Liver (tissue), 3 donors: ENCODE results near the gene ARRDC5.

Source experiments
- RAD21 ChIP-seq, 2 donors: IDR thresholded peaks; 2 replicates each; pipeline ENCODE4 v1.6.1; 2016; ENCODE audit warnings: antibody characterized with exemption in 2 of 2, mild to moderate bottlenecking in 2 of 2
- SP1 ChIP-seq: IDR thresholded peaks from 2 replicates; pipeline ENCODE4 v1.6.1; 2018; ENCODE audit warnings: antibody characterized with exemption, mild to moderate bottlenecking
- TAF1 ChIP-seq: conservative IDR thresholded peaks from 2 replicates; pipeline ENCODE4 v1.6.1; 2016; ENCODE audit warnings: antibody characterized with exemption, mild to moderate bottlenecking
- TF ChIP-seq, protein P1 (sequence below): IDR thresholded peaks from 2 replicates; pipeline ENCODE4 v1.6.1; 2016; ENCODE audit warnings: antibody characterized with exemption
- TF ChIP-seq, protein P2 (sequence below): fragments of 150-350 bp; IDR thresholded peaks from 2 replicates; pipeline ENCODE4 v1.5.1; 2017; ENCODE audit warnings: improper control_type of control experiment, low read depth, low read length; ENCODE audit not compliant: missing input control
- TF ChIP-seq, protein P3 (sequence below): IDR thresholded peaks from 2 replicates; pipeline ENCODE4 v1.6.1; 2016; ENCODE audit warnings: antibody characterized with exemption
- TF ChIP-seq, protein P4 (sequence below): IDR thresholded peaks from 2 replicates; pipeline ENCODE4 v1.6.1; 2016; ENCODE audit warnings: antibody characterized with exemption, mild to moderate bottlenecking
- donor health status: healthy.
- donor health status: healthy.

DNA sequence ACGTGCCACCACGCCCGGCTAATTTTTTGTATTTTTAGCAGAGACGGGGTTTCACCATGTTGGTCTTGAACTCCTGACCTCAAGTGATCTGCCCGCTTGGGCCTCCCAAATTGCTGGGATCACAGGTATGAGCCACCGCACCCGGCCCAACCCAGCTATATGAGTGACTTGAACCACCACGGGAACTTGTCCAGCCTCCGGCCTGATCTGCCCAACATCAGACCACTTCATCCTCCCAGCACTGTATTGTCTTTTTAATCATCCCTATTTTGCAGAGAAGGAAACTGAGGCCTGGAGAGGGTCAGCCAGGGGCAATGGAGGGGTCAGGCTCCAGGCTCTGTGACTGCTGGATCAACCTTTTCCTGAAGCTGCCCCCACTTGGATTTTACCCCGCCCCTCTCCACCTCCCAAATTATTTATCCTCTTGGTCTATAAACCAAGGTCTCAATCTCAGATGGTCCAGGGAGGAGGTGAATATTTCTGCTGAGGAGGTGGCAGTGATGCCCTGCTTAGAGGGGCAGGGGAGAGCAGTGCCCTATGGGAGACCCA, 34.3 kb downstream of the ARRDC5 start:
- TF ChIP-seq, protein P1, sequence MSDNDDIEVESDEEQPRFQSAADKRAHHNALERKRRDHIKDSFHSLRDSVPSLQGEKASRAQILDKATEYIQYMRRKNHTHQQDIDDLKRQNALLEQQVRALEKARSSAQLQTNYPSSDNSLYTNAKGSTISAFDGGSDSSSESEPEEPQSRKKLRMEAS: no peak
- TF ChIP-seq, protein P2, sequence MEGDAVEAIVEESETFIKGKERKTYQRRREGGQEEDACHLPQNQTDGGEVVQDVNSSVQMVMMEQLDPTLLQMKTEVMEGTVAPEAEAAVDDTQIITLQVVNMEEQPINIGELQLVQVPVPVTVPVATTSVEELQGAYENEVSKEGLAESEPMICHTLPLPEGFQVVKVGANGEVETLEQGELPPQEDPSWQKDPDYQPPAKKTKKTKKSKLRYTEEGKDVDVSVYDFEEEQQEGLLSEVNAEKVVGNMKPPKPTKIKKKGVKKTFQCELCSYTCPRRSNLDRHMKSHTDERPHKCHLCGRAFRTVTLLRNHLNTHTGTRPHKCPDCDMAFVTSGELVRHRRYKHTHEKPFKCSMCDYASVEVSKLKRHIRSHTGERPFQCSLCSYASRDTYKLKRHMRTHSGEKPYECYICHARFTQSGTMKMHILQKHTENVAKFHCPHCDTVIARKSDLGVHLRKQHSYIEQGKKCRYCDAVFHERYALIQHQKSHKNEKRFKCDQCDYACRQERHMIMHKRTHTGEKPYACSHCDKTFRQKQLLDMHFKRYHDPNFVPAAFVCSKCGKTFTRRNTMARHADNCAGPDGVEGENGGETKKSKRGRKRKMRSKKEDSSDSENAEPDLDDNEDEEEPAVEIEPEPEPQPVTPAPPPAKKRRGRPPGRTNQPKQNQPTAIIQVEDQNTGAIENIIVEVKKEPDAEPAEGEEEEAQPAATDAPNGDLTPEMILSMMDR: no peak
- TF ChIP-seq, protein P3, sequence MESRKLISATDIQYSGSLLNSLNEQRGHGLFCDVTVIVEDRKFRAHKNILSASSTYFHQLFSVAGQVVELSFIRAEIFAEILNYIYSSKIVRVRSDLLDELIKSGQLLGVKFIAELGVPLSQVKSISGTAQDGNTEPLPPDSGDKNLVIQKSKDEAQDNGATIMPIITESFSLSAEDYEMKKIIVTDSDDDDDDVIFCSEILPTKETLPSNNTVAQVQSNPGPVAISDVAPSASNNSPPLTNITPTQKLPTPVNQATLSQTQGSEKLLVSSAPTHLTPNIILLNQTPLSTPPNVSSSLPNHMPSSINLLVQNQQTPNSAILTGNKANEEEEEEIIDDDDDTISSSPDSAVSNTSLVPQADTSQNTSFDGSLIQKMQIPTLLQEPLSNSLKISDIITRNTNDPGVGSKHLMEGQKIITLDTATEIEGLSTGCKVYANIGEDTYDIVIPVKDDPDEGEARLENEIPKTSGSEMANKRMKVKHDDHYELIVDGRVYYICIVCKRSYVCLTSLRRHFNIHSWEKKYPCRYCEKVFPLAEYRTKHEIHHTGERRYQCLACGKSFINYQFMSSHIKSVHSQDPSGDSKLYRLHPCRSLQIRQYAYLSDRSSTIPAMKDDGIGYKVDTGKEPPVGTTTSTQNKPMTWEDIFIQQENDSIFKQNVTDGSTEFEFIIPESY: no peak
- TF ChIP-seq SP1 (no peak), TAF1 (no peak), RAD21 (IDR thresholded peaks at IDR 0.05) (no peak)
- TF ChIP-seq, protein P4, sequence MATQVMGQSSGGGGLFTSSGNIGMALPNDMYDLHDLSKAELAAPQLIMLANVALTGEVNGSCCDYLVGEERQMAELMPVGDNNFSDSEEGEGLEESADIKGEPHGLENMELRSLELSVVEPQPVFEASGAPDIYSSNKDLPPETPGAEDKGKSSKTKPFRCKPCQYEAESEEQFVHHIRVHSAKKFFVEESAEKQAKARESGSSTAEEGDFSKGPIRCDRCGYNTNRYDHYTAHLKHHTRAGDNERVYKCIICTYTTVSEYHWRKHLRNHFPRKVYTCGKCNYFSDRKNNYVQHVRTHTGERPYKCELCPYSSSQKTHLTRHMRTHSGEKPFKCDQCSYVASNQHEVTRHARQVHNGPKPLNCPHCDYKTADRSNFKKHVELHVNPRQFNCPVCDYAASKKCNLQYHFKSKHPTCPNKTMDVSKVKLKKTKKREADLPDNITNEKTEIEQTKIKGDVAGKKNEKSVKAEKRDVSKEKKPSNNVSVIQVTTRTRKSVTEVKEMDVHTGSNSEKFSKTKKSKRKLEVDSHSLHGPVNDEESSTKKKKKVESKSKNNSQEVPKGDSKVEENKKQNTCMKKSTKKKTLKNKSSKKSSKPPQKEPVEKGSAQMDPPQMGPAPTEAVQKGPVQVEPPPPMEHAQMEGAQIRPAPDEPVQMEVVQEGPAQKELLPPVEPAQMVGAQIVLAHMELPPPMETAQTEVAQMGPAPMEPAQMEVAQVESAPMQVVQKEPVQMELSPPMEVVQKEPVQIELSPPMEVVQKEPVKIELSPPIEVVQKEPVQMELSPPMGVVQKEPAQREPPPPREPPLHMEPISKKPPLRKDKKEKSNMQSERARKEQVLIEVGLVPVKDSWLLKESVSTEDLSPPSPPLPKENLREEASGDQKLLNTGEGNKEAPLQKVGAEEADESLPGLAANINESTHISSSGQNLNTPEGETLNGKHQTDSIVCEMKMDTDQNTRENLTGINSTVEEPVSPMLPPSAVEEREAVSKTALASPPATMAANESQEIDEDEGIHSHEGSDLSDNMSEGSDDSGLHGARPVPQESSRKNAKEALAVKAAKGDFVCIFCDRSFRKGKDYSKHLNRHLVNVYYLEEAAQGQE: no peak
